ENCODE measurements around the gene GPR180. TPM values are rescaled to one million over a fixed set of nuclear protein-coding genes. Genes with fewer than 3 reads are reported as not detected.

GPR180 gene
- total RNA-seq, 1 experiment from 2014 or later, result 5.0 TPM

GRCh38 chr13:94595950-94596574 lies 5.6 kb upstream of the GPR180 start, which contains the start of gene TGDS:
TSS of gene TGDS (minus strand) at chr13:94596152. CDS start at chr13:94596136, 16 bp downstream.
- peak within 1 kb of the TSS; percentile 94 for H3K4me3 Mint-ChIP-seq
- peaks cover 18% of the 10 kb centered on the region for H3K4me1 Mint-ChIP-seq
- peaks cover 19% of the 10 kb centered on the region for H3K27me3 Mint-ChIP-seq (ENCODE audit: low read depth)
- H3K9me3 Mint-ChIP-seq, result peaks cover 6% of the 10 kb centered on the region
- POLR2A ChIA-PET, result interaction anchor here (1.9 kb wide), 1 partner anchor 47 kb away, joined by 11 read pairs; no protein-coding TSS in a partner anchor
- peak within 1 kb of the TSS; percentile 95 for H3K27ac Mint-ChIP-seq
- peaks cover 17% of the 10 kb centered on the region for H3K36me3 Mint-ChIP-seq
- peak; percentile 98 for ATAC-seq
- DNase-seq (ENCODE audit: low spot score), result peak; percentile 94
- CTCF ChIA-PET, result interaction anchor here (0.6 to 1.9 kb wide), 9 partner anchors 21 to 372 kb away, joined by 3 to 13 read pairs (median 4); no protein-coding TSS in a partner anchor
- peak; percentile 46; the same call in 1 of the 2 replicates for TF ChIP-seq CBFB (CRISPR knock-in tag; IDR thresholded peaks at IDR 0.05; ENCODE audit: low read depth)
- peak; percentile 98 for TF ChIP-seq ZNF121 (CRISPR knock-in tag; IDR thresholded peaks at IDR 0.05)
- TF ChIP-seq FOXP4 (CRISPR knock-in tag; IDR thresholded peaks at IDR 0.05), result peak; percentile 49; the same call in 1 of the 2 replicates
- TF ChIP-seq USF2 (CRISPR knock-in tag; IDR thresholded peaks at IDR 0.05), result peak; percentile 27; the same call in 1 of the 2 replicates
- TF ChIP-seq MAX (CRISPR knock-in tag; IDR thresholded peaks at IDR 0.05), result peak; percentile 78
- TF ChIP-seq RORB (CRISPR knock-in tag; IDR thresholded peaks at IDR 0.05), result no peak
- TF ChIP-seq ZNF232 (CRISPR knock-in tag; IDR thresholded peaks at IDR 0.05), result peak; percentile 50; the same call in 1 of the 2 replicates
- TF ChIP-seq TP53 (CRISPR knock-in tag; IDR thresholded peaks at IDR 0.05), result peak; percentile 62; the same call in 1 of the 2 replicates
- TF ChIP-seq NR1H2 (CRISPR knock-in tag; IDR thresholded peaks at IDR 0.05), result no peak
- no peak for TF ChIP-seq NFATC4 (CRISPR knock-in tag; IDR thresholded peaks at IDR 0.05)
- TF ChIP-seq FOXJ3 (CRISPR knock-in tag; IDR thresholded peaks at IDR 0.05; ENCODE audit: borderline replicate concordance), result no peak
- TF ChIP-seq ZNF416 (CRISPR knock-in tag; IDR thresholded peaks at IDR 0.05), result no peak
- TF ChIP-seq AFF4 (CRISPR knock-in tag; IDR thresholded peaks at IDR 0.05; ENCODE audit: borderline replicate concordance), result no peak; the same call in 1 of the 2 replicates
- no peak for TF ChIP-seq ZMAT4 (CRISPR knock-in tag; IDR thresholded peaks at IDR 0.05)
- 0 out of 2 replicates have a peak, but pooled peaks have one; percentile 54 for TF ChIP-seq ZNF138 (CRISPR knock-in tag; conservative IDR thresholded peaks at IDR 0.05)
- peak; percentile 76 for TF ChIP-seq TEAD1 (CRISPR knock-in tag; IDR thresholded peaks at IDR 0.05)
- TF ChIP-seq AR (CRISPR knock-in tag; IDR thresholded peaks at IDR 0.05), result no peak
- TF ChIP-seq ZNF532 (CRISPR knock-in tag; IDR thresholded peaks at IDR 0.05; ENCODE audit: borderline replicate concordance), result no peak
- no peak for TF ChIP-seq ZNF263 (CRISPR knock-in tag; IDR thresholded peaks at IDR 0.05; ENCODE audit: low read depth)
- TF ChIP-seq ELF4 (CRISPR knock-in tag; IDR thresholded peaks at IDR 0.05; ENCODE audit: low read depth), result no peak
- TF ChIP-seq ZNF317 (CRISPR knock-in tag; IDR thresholded peaks at IDR 0.05; ENCODE audit: borderline replicate concordance, low read depth), result no peak
- no peak for TF ChIP-seq GTF2I (CRISPR knock-in tag; conservative IDR thresholded peaks at IDR 0.05)
- TF ChIP-seq FOXK1 (CRISPR knock-in tag; IDR thresholded peaks at IDR 0.05), result 0 out of 2 replicates have a peak, but pooled peaks have one; percentile 37

All from WTC11 (cell line).